WTC11 (cell line): Measurements from ENCODE around the gene FOXL1. TPM values are rescaled to one million over a fixed set of nuclear protein-coding genes. Genes with fewer than 3 reads are reported as not detected.

Experiments used
- ATAC-seq: fragments of 200-7000 bp; cut with Tn5 transposase; 2 replicates; pipeline ENCODE4 v1.10.0; 2021; ENCODE audit warnings: mild to moderate bottlenecking, moderate library complexity
- CTCF ChIA-PET: fragments of 300-600 bp; sonication (Branson Sonifier 250); formaldehyde crosslinking; loops from one replicate; lab custom pipeline; 2021; ENCODE audit warnings: antibody characterized with exemption; lab: Charles Lee
- POLR2A ChIA-PET: fragments of 350-600 bp; sonication (Branson Sonifier 250); formaldehyde crosslinking; loops from one replicate; lab custom pipeline; 2021; ENCODE audit warnings: antibody characterized with exemption; lab: Charles Lee
- DNase-seq: peaks from one replicate; pipeline ENCODE4 v3.0.0; 2021; ENCODE audit warnings: low spot score
- H3K27ac Mint-ChIP-seq: 2 replicates; pipeline ENCODE4 v1.8.0; 2021; ENCODE audit warnings: mixed read lengths
- H3K27me3 Mint-ChIP-seq: 2 replicates; pipeline ENCODE4 v1.8.0; 2021; ENCODE audit warnings: low read depth, mild to moderate bottlenecking, moderate library complexity, mixed read lengths
- H3K36me3 Mint-ChIP-seq: 2 replicates; pipeline ENCODE4 v1.8.0; 2021; ENCODE audit warnings: mixed read lengths
- H3K4me1 Mint-ChIP-seq: 2 replicates; pipeline ENCODE4 v1.8.0; 2022; ENCODE audit warnings: mixed read lengths
- H3K4me3 Mint-ChIP-seq: 2 replicates; pipeline ENCODE4 v1.8.0; 2021; ENCODE audit warnings: mild to moderate bottlenecking, moderate library complexity, mixed read lengths
- H3K9me3 Mint-ChIP-seq: 2 replicates; pipeline ENCODE4 v1.8.0; 2021; ENCODE audit warnings: mixed read lengths
- ELF4 ChIP-seq: sonication (generic); formaldehyde crosslinking; IDR thresholded peaks from 2 replicates; pipeline ENCODE4 v1.8.1; 2022; ENCODE audit warnings: low read depth, mild to moderate bottlenecking, moderate library complexity, missing genetic modification reagents
- GABPB1 ChIP-seq: sonication (generic); formaldehyde crosslinking; IDR thresholded peaks from 2 replicates; pipeline ENCODE4 v1.8.1; 2023; ENCODE audit warnings: mild to moderate bottlenecking, missing genetic modification reagents
- GRHL2 ChIP-seq: fragments of 250-450 bp; sonication (Bioruptor Pico); IDR thresholded peaks from 2 replicates; pipeline ENCODE4 v1.8.0; 2022; ENCODE audit warnings: mild to moderate bottlenecking, moderate library complexity; ENCODE audit not compliant: insufficient replicate concordance, severe bottlenecking
- MYBL2 ChIP-seq: sonication (generic); formaldehyde crosslinking; IDR thresholded peaks from 2 replicates; pipeline ENCODE4 v1.8.1; 2023; ENCODE audit warnings: mild to moderate bottlenecking, moderate library complexity, missing genetic modification reagents
- NFE2L1 ChIP-seq: sonication (generic); formaldehyde crosslinking; IDR thresholded peaks from 2 replicates; pipeline ENCODE4 v1.8.1; 2023; ENCODE audit warnings: missing genetic modification reagents
- NR3C1 ChIP-seq: sonication (generic); formaldehyde crosslinking; conservative IDR thresholded peaks from 2 replicates; pipeline ENCODE4 v1.8.1; 2023; ENCODE audit warnings: low read depth, mild to moderate bottlenecking, missing genetic modification reagents
- TCF7 ChIP-seq: sonication (generic); formaldehyde crosslinking; IDR thresholded peaks from 2 replicates; pipeline ENCODE4 v1.8.0; 2022; ENCODE audit warnings: mild to moderate bottlenecking, low read depth, missing genetic modification reagents, moderate library complexity
- ZNF138 ChIP-seq: sonication (generic); formaldehyde crosslinking; conservative IDR thresholded peaks from 2 replicates; pipeline ENCODE4 v1.8.1; 2022; ENCODE audit warnings: mild to moderate bottlenecking, moderate library complexity, missing genetic modification reagents
- ZNF423 ChIP-seq: fragments of 250-450 bp; sonication (Bioruptor Pico); IDR thresholded peaks from 2 replicates; pipeline ENCODE4 v2.1.2; 2022; ENCODE audit warnings: mild to moderate bottlenecking, moderate library complexity
- ZNF671 ChIP-seq: fragments of 250-450 bp; sonication (Bioruptor Pico); IDR thresholded peaks from 2 replicates; pipeline ENCODE4 v1.8.0; 2021; ENCODE audit warnings: mild to moderate bottlenecking
- total RNA-seq: library from RNA; stranded (reverse); gene quantifications from 3 replicates; pipeline ENCODE4 v1.2.3, GENCODE V29; 2021
- TF ChIP-seq, protein P1 (sequence below): sonication (generic); formaldehyde crosslinking; IDR thresholded peaks from 2 replicates; pipeline ENCODE4 v1.8.1; 2023; ENCODE audit warnings: mild to moderate bottlenecking, moderate library complexity, missing genetic modification reagents
- TF ChIP-seq, protein P2 (sequence below): sonication (generic); formaldehyde crosslinking; IDR thresholded peaks from 2 replicates; pipeline ENCODE4 v1.8.1; 2023; ENCODE audit warnings: mild to moderate bottlenecking, missing genetic modification reagents, moderate library complexity
- TF ChIP-seq, protein P3 (sequence below): fragments of 200-600 bp; IDR thresholded peaks from 2 replicates; pipeline ENCODE4 v1.8.0; 2022; ENCODE audit warnings: antibody characterized with exemption
- TF ChIP-seq, protein P4 (sequence below): sonication (generic); formaldehyde crosslinking; IDR thresholded peaks from 2 replicates; pipeline ENCODE4 v1.8.1; 2022; ENCODE audit warnings: missing genetic modification reagents, borderline replicate concordance

The FOXL1 gene
- total RNA-seq, 1 experiment from 2014 or later: 0.33 TPM

DNA sequence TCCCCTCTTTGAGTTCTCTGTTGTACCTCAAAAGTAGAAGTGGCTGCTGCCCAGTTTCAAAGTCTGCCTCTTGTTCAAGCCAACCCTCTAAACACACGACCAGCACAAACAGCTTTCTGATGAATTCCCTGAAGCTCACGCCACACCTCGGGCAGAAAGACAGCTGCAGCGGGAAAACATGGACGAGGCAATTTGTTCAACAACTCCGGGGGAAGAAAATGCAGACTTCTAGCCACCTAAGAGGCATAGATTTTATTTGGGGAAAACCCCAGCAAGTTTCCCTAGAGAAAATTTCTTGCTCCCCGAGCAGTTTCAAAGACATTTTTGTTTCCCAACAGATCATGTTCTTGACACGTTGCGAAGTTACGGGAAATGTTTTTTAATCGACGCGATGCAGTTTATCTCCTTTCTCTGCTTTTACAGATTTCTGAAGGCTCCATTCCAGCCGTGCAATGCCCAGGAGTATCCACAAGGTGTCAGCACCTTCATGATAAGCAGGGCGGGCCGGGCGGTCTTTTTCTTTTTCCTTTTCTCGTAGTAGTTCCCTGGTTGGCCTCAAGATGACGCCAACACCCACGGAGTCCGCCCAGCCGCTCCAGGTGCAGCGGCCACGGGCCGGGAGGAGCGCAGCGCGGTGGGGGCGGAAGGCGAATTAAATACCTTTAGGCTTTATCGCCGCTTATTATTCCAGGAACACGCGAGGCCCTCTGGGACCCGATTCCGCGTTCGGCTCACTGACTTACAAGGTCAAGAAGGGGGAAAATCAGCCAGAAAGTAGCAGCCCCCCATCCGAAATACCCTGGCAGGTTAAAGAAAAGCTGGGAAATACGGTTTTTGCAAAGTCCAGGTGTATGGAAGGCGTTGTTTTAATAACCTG, 14.6 kb upstream of the FOXL1 start:
- TF ChIP-seq ZNF423 (CRISPR knock-in tag) (no peak), ZNF138 (CRISPR knock-in tag) (no peak), TCF7 (CRISPR knock-in tag) (no peak), NFE2L1 (no peak)
- TF ChIP-seq, protein P1, sequence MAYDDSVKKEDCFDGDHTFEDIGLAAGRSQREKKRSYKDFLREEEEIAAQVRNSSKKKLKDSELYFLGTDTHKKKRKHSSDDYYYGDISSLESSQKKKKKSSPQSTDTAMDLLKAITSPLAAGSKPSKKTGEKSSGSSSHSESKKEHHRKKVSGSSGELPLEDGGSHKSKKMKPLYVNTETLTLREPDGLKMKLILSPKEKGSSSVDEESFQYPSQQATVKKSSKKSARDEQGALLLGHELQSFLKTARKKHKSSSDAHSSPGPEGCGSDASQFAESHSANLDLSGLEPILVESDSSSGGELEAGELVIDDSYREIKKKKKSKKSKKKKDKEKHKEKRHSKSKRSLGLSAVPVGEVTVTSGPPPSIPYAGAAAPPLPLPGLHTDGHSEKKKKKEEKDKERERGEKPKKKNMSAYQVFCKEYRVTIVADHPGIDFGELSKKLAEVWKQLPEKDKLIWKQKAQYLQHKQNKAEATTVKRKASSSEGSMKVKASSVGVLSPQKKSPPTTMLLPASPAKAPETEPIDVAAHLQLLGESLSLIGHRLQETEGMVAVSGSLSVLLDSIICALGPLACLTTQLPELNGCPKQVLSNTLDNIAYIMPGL: 0 out of 2 replicates have a peak, but pooled peaks have one; percentile 40
- TF ChIP-seq, protein P2, sequence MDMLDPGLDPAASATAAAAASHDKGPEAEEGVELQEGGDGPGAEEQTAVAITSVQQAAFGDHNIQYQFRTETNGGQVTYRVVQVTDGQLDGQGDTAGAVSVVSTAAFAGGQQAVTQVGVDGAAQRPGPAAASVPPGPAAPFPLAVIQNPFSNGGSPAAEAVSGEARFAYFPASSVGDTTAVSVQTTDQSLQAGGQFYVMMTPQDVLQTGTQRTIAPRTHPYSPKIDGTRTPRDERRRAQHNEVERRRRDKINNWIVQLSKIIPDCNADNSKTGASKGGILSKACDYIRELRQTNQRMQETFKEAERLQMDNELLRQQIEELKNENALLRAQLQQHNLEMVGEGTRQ: no peak
- TF ChIP-seq, protein P3, sequence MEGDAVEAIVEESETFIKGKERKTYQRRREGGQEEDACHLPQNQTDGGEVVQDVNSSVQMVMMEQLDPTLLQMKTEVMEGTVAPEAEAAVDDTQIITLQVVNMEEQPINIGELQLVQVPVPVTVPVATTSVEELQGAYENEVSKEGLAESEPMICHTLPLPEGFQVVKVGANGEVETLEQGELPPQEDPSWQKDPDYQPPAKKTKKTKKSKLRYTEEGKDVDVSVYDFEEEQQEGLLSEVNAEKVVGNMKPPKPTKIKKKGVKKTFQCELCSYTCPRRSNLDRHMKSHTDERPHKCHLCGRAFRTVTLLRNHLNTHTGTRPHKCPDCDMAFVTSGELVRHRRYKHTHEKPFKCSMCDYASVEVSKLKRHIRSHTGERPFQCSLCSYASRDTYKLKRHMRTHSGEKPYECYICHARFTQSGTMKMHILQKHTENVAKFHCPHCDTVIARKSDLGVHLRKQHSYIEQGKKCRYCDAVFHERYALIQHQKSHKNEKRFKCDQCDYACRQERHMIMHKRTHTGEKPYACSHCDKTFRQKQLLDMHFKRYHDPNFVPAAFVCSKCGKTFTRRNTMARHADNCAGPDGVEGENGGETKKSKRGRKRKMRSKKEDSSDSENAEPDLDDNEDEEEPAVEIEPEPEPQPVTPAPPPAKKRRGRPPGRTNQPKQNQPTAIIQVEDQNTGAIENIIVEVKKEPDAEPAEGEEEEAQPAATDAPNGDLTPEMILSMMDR: peak; percentile 98
- TF ChIP-seq, all 79 proteins: peak for 2
- H3K27me3 Mint-ChIP-seq: peaks cover 66% of the 10 kb centered on the region
- H3K27ac Mint-ChIP-seq: no peak overlapping the region
- peak overlapping the region; percentile 62 for H3K4me3 Mint-ChIP-seq
- DNase-seq (peak; percentile 93), ATAC-seq (peak; percentile 27)
- ChIA-PET CTCF (interaction anchor here (0.7 to 2.3 kb wide), 20 partner anchors 9 to 734 kb away, joined by 3 to 37 read pairs (median 4); no protein-coding TSS in a partner anchor), POLR2A (interaction anchor here (0.7 kb wide), 1 partner anchor 150 kb away, joined by 3 read pairs; no protein-coding TSS in a partner anchor)
- no peaks in the 10 kb centered on the region for H3K9me3 Mint-ChIP-seq
- peaks cover 20% of the 10 kb centered on the region for H3K4me1 Mint-ChIP-seq
- H3K36me3 Mint-ChIP-seq: no peaks in the 10 kb centered on the region

DNA sequence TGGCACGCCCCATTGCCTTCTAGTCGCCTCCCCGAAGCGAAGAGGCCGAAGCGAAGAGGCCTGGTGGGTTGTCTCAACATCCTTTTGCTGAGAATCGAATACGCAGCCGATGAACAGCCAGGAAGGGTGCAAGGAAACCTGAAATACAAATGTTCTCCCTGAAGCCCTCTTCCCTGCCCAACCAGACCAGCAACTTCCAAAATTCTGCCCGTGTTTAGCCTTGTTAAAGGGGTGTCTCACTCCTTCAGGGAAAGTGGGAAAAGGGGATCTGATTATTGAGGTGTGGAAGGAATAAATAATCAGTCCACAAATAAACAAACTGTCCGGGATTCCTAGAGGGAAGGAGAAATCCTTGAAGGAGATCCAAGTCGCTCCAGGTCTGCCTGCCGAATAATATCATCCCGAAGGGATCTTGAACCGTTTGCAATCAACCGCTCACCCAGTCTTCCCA, 13.1 kb upstream of the FOXL1 start:
- no peak for ATAC-seq
- CTCF ChIA-PET: interaction anchor here (0.7 to 2.3 kb wide), 9 partner anchors 64 to 733 kb away, joined by 3 to 37 read pairs (median 4); no protein-coding TSS in a partner anchor
- H3K36me3 Mint-ChIP-seq: no peaks in the 10 kb centered on the region
- TF ChIP-seq TCF7 (CRISPR knock-in tag) (no peak), MYBL2 (CRISPR knock-in tag) (no peak), ZNF671 (CRISPR knock-in tag) (no peak), GRHL2 (CRISPR knock-in tag) (no peak), GABPB1 (CRISPR knock-in tag) (no peak), NR3C1 (CRISPR knock-in tag) (no peak), ELF4 (no peak)
- TF ChIP-seq, protein P4, sequence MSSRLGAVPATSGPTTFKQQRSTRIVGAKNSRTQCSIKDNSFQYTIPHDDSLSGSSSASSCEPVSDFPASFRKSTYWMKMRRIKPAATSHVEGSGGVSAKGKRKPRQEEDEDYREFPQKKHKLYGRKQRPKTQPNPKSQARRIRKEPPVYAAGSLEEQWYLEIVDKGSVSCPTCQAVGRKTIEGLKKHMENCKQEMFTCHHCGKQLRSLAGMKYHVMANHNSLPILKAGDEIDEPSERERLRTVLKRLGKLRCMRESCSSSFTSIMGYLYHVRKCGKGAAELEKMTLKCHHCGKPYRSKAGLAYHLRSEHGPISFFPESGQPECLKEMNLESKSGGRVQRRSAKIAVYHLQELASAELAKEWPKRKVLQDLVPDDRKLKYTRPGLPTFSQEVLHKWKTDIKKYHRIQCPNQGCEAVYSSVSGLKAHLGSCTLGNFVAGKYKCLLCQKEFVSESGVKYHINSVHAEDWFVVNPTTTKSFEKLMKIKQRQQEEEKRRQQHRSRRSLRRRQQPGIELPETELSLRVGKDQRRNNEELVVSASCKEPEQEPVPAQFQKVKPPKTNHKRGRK: no peak
- TF ChIP-seq, all 79 proteins: peak for 0
- H3K27ac Mint-ChIP-seq: no peak overlapping the region
- no peaks in the 10 kb centered on the region for H3K9me3 Mint-ChIP-seq
- DNase-seq: no peak
- H3K27me3 Mint-ChIP-seq: peaks cover 81% of the 10 kb centered on the region
- peaks cover 25% of the 10 kb centered on the region for H3K4me1 Mint-ChIP-seq
- POLR2A ChIA-PET: no interaction called here
- peak overlapping the region; percentile 60 for H3K4me3 Mint-ChIP-seq
